ENCODE measurements around the gene RPL13A.

RPL13A gene

GRCh38 chr19:49450405-49450804 is 37.0 kb upstream of the RPL13A start:
- Histone ChIP-seq H3K9me3 (ENCODE audit: insufficient read depth, low read depth, low read length) (no peaks in the 10 kb centered on the region), H3K9me2 (replicated peaks; ENCODE audit: low read depth, low read length) (no peaks in the 10 kb centered on the region), H3K36me3 (ENCODE audit: insufficient read depth, low read length) (no peaks in the 10 kb centered on the region; the same call in 1 of the 2 replicates), H4K20me1 (ENCODE audit: insufficient read depth, low read length, poor library complexity, severe bottlenecking) (peaks cover 22% of the 10 kb centered on the region), H3K79me2 (ENCODE audit: insufficient read depth, low read length) (peaks cover 53% of the 10 kb centered on the region), H3K4me3 (ENCODE audit: low read length, poor library complexity, severe bottlenecking) (peak overlapping the region; percentile 97), H2AFZ (ENCODE audit: low read length) (no peak overlapping the region), H3K4me2 (ENCODE audit: low read depth, low read length, poor library complexity, severe bottlenecking) (peak overlapping the region; percentile 89), H3F3A (ENCODE audit: low read depth) (peaks cover 3% of the 10 kb centered on the region; the same call in 1 of the 2 replicates), H3K4me1 (ENCODE audit: insufficient read depth, low read length, poor library complexity, severe bottlenecking) (peaks cover 20% of the 10 kb centered on the region), H3K27me3 (ENCODE audit: insufficient read depth, low read length, poor library complexity, severe bottlenecking) (no peaks in the 10 kb centered on the region), H3K9ac (ENCODE audit: low read depth, low read length, poor library complexity, severe bottlenecking) (peak overlapping the region; percentile 99)
- TF ChIP-seq EZH2phosphoT487 (IDR thresholded peaks at IDR 0.05; ENCODE audit: borderline replicate concordance), result no peak
- no peak for TF ChIP-seq CTCF (conservative IDR thresholded peaks at IDR 0.05; ENCODE audit: low read length)

GRCh38 chr19:49451430-49452181 is 35.8 kb upstream of the RPL13A start, which contains the start of gene PIH1D1:
Gene PIH1D1, minus strand, starts transcription at chr19:49451814. Its CDS starts 240 bp downstream, at chr19:49451574.
- H3K79me2 ChIP-seq (ENCODE audit: insufficient read depth, low read length), result peaks cover 57% of the 10 kb centered on the region
- no peaks in the 10 kb centered on the region; the same call in 1 of the 2 replicates for H3K36me3 ChIP-seq (ENCODE audit: insufficient read depth, low read length)
- H3K4me3 ChIP-seq (ENCODE audit: low read length, poor library complexity, severe bottlenecking), result peak within 1 kb of the TSS; percentile 97
- peak within 1 kb of the TSS; percentile 89 for H3K4me2 ChIP-seq (ENCODE audit: low read depth, low read length, poor library complexity, severe bottlenecking)
- no peaks in the 10 kb centered on the region for H3K9me2 ChIP-seq (replicated peaks; ENCODE audit: low read depth, low read length)
- no peaks in the 10 kb centered on the region for H3K27me3 ChIP-seq (ENCODE audit: insufficient read depth, low read length, poor library complexity, severe bottlenecking)
- no peaks in the 10 kb centered on the region for H3K9me3 ChIP-seq (ENCODE audit: insufficient read depth, low read depth, low read length)
- no peaks in the 10 kb centered on the region for H3F3A ChIP-seq (ENCODE audit: low read depth)
- H3K9ac ChIP-seq (ENCODE audit: low read depth, low read length, poor library complexity, severe bottlenecking), result peak within 1 kb of the TSS; percentile 99
- H2AFZ ChIP-seq (ENCODE audit: low read length), result peak within 1 kb of the TSS; percentile 82; the same call in 1 of the 2 replicates
- peaks cover 20% of the 10 kb centered on the region for H3K4me1 ChIP-seq (ENCODE audit: insufficient read depth, low read length, poor library complexity, severe bottlenecking)
- TF ChIP-seq EZH2phosphoT487 (IDR thresholded peaks at IDR 0.05; ENCODE audit: borderline replicate concordance) (no peak), CTCF (conservative IDR thresholded peaks at IDR 0.05; ENCODE audit: low read length) (no peak)
- H4K20me1 ChIP-seq (ENCODE audit: insufficient read depth, low read length, poor library complexity, severe bottlenecking), result peaks cover 22% of the 10 kb centered on the region

- H3F3A ChIP-seq (ENCODE audit: low read depth), result no peaks in the 10 kb centered on the region
- H3K9me3 ChIP-seq (ENCODE audit: insufficient read depth, low read depth, low read length), result no peaks in the 10 kb centered on the region
- H3K36me3 ChIP-seq (ENCODE audit: insufficient read depth, low read length), result no peaks in the 10 kb centered on the region; the same call in 1 of the 2 replicates
- TF ChIP-seq CTCF (conservative IDR thresholded peaks at IDR 0.05; ENCODE audit: low read length), result no peak
- peak within 1 kb of the TSS; percentile 82 for H2AFZ ChIP-seq (ENCODE audit: low read length)
- H3K4me2 ChIP-seq (ENCODE audit: low read depth, low read length, poor library complexity, severe bottlenecking), result peak within 1 kb of the TSS; percentile 89
- H3K27me3 ChIP-seq (ENCODE audit: insufficient read depth, low read length, poor library complexity, severe bottlenecking), result no peaks in the 10 kb centered on the region
- H4K20me1 ChIP-seq (ENCODE audit: insufficient read depth, low read length, poor library complexity, severe bottlenecking), result peaks cover 8% of the 10 kb centered on the region
- H3K4me3 ChIP-seq (ENCODE audit: low read length, poor library complexity, severe bottlenecking), result peak within 1 kb of the TSS; percentile 97
- no peaks in the 10 kb centered on the region for H3K9me2 ChIP-seq (replicated peaks; ENCODE audit: low read depth, low read length)
- peak within 1 kb of the TSS; percentile 99 for H3K9ac ChIP-seq (ENCODE audit: low read depth, low read length, poor library complexity, severe bottlenecking)
- H3K79me2 ChIP-seq (ENCODE audit: insufficient read depth, low read length), result peaks cover 50% of the 10 kb centered on the region
- peaks cover 22% of the 10 kb centered on the region for H3K4me1 ChIP-seq (ENCODE audit: insufficient read depth, low read length, poor library complexity, severe bottlenecking)
Observed at GRCh38 chr19:49453013-49453756, 34.2 kb upstream of the RPL13A start, which contains the start of gene ALDH16A1. Gene ALDH16A1, plus strand, starts transcription at chr19:49453225. Its CDS starts 107 bp downstream, at chr19:49453332.
